ENCODE measurements around the gene RDH13.
"Not testable (repeated sequence)": the region's sequence is repeated elsewhere in the genome, so short reads cannot be mapped to it uniquely, and the experiment has no call there.

The RDH13 gene

GRCh38 chr19:55018633-55019032 is 44.3 kb downstream of the RDH13 start:
- no peak for DNase-seq (ENCODE audit: low read depth in 2 of 2, low spot score in 1 of 2)

GRCh38 chr19:55018216-55018615 is 44.7 kb downstream of the RDH13 start:
- no peak for DNase-seq (ENCODE audit: low read depth in 2 of 2, low spot score in 1 of 2)

- no peak for DNase-seq (ENCODE audit: low read depth in 2 of 2, low spot score in 1 of 2)
These were observed 46.9 kb downstream of the RDH13 start for GRCh38 chr19:55016017-55016416.

- DNase-seq (ENCODE audit: low read depth in 2 of 2, low spot score in 1 of 2) = no peak
These were observed 47.8 kb downstream of the RDH13 start for GRCh38 chr19:55015126-55015525.

GRCh38 chr19:55014714-55015113 is 48.2 kb downstream of the RDH13 start:
- no peak for DNase-seq (ENCODE audit: low read depth in 2 of 2, low spot score in 1 of 2)

- DNase-seq (ENCODE audit: low read depth in 2 of 2, low spot score in 1 of 2) = no peak
These were observed 49.4 kb downstream of the RDH13 start for GRCh38 chr19:55013596-55013995.

GRCh38 chr19:55012306-55012705 is 50.6 kb downstream of the RDH13 start:
- DNase-seq (ENCODE audit: low read depth in 2 of 2, low spot score in 1 of 2) = no peak

- DNase-seq (ENCODE audit: low read depth in 2 of 2, low spot score in 1 of 2) = not testable (repeated sequence)
These were observed 52.4 kb downstream of the RDH13 start for GRCh38 chr19:55010561-55010960.

- not testable (repeated sequence) for DNase-seq (ENCODE audit: low read depth in 2 of 2, low spot score in 1 of 2)
These were observed 54.2 kb downstream of the RDH13 start for GRCh38 chr19:55008781-55009180.

- not testable (repeated sequence) for DNase-seq (ENCODE audit: low read depth in 2 of 2, low spot score in 1 of 2)
These were observed 54.8 kb downstream of the RDH13 start for GRCh38 chr19:55008189-55008588.

GRCh38 chr19:55007537-55007936 is 55.4 kb downstream of the RDH13 start:
- DNase-seq (ENCODE audit: low read depth in 2 of 2, low spot score in 1 of 2) = not testable (repeated sequence)

- DNase-seq (ENCODE audit: low read depth in 2 of 2, low spot score in 1 of 2) = not testable (repeated sequence)
These were observed 56.2 kb downstream of the RDH13 start for GRCh38 chr19:55006795-55007194.

GRCh38 chr19:55005684-55006488 is 57.1 kb downstream of the RDH13 start:
- DNase-seq (ENCODE audit: low read depth in 2 of 2, low spot score in 1 of 2) = peak; percentile 5 to 26

- no peak for DNase-seq (ENCODE audit: low read depth in 2 of 2, low spot score in 1 of 2)
These were observed 62.2 kb downstream of the RDH13 start for GRCh38 chr19:55000761-55001160.

- not testable (repeated sequence) for DNase-seq (ENCODE audit: low read depth in 2 of 2, low spot score in 1 of 2)
These were observed 64.2 kb downstream of the RDH13 start for GRCh38 chr19:54998751-54999239.

- no peak for DNase-seq (ENCODE audit: low read depth in 2 of 2, low spot score in 1 of 2)
These were observed 67.4 kb downstream of the RDH13 start for GRCh38 chr19:54995561-54995960.
